Left cardiac atrium (tissue), 4 donors: ENCODE data around the gene IFNA2. TPM values are rescaled to one million over a fixed set of nuclear protein-coding genes. Genes with fewer than 3 reads are reported as not detected.
"Not testable (repeated sequence)": the region's sequence is repeated elsewhere in the genome, so short reads cannot be mapped to it uniquely, and the experiment has no call there.

Source experiments
- ATAC-seq, 2 donors: fragments of 200-7000 bp; cut with Tn5 transposase; one replicate each; pipeline ENCODE4 v1.9.1; 2020; ENCODE audit warnings: mild to moderate bottlenecking in 2 of 2, moderate library complexity in 2 of 2
- DNase-seq: peaks from one replicate; pipeline ENCODE4 v3.0.0-alpha.2; 2020
- intact Hi-C, 2 donors: fragments of 100-400 bp; cut with DNase I; formaldehyde crosslinking; loops; one replicate each; pipeline versions ENCODE4 v1.14.1 to v1.15.1; 2022 to 2023
- total RNA-seq, 2 donors: library from RNA; stranded (reverse); fragmentation: NEBNext Ultra II Directional; extraction: Animal tissue kit (Norgen Biotek cat#: 25700); gene quantifications; one replicate each; pipeline ENCODE4 v1.2.1, GENCODE V29; 2021
- donor health status: DM: no; HTN: yes; CAD: no.
- donor health status: DM: no; HTN: yes; CAD: no; lungs with severe emphysema.
- donor health status: DM: yes; HTN: yes; CAD: no.
- donor health status: Dilated cardiomyopathy.

The IFNA2 gene
- total RNA-seq, 2 donors from 2014 or later, result not detected

GRCh38 chr9:21395778-21396717 is 10.8 kb upstream of the IFNA2 start:
- peak; percentile 65 to 72 for ATAC-seq

GRCh38 chr9:21392270-21392669 is 7.1 kb upstream of the IFNA2 start:
- DNase-seq (no peak), ATAC-seq (no peak)
- intact Hi-C loops, result loop anchor here (5.0 to 10.0 kb wide), 2 partner anchors 55 to 57 kb away; partner anchors contain the start of gene KLHL9 (in 2 of the 2)

More at GRCh38 chr9:21395778-21396717, 10.8 kb upstream of the IFNA2 start:
- intact Hi-C loops, result loop anchor here (2.0 to 10.0 kb wide), 2 partner anchors 61 to 69 kb away; partner anchors contain the start of gene KLHL9 (in 1 of the 2)
- peak; percentile 61 for DNase-seq

- no peak for ATAC-seq
- intact Hi-C loops, result no loop called here
- no peak for DNase-seq
Observed at GRCh38 chr9:21383627-21384026, 1.6 kb downstream of the IFNA2 start.

- intact Hi-C loops, result no loop called here
- ATAC-seq (no peak), DNase-seq (no peak)
Observed at GRCh38 chr9:21381448-21382339, 3.5 kb downstream of the IFNA2 start.

GRCh38 chr9:21371467-21371866 is 13.7 kb downstream of the IFNA2 start:
- ATAC-seq, intact Hi-C loops, DNase-seq: not testable (repeated sequence)

GRCh38 chr9:21367957-21368356 is 17.2 kb downstream of the IFNA2 start, which contains the start of gene IFNA13:
TSS of gene IFNA13 (minus strand) at chr9:21368057. CDS start at chr9:21368010, 47 bp downstream.
- intact Hi-C loops, result no loop called here
- DNase-seq, result no peak
- ATAC-seq, result no peak

GRCh38 chr9:21367169-21367568 is 18.0 kb downstream of the IFNA2 start:
- ATAC-seq, DNase-seq, intact Hi-C loops: not testable (repeated sequence)

- no peak for ATAC-seq
- intact Hi-C loops, result no loop called here
- no peak for DNase-seq
Observed at GRCh38 chr9:21362287-21362686, 22.9 kb downstream of the IFNA2 start.

GRCh38 chr9:21357479-21358460 is 27.4 kb downstream of the IFNA2 start:
- intact Hi-C loops, result no loop called here
- DNase-seq (no peak), ATAC-seq (no peak)

- intact Hi-C loops, result no loop called here
- no peak for ATAC-seq
- no peak for DNase-seq
Observed at GRCh38 chr9:21350787-21351186, 34.4 kb downstream of the IFNA2 start, which contains the start of gene IFNA6. TSS of gene IFNA6 (minus strand) at chr9:21350887. CDS start at chr9:21350887, 0 bp downstream.

- DNase-seq, result no peak
- intact Hi-C loops, result no loop called here
- no peak for ATAC-seq
Observed at GRCh38 chr9:21348430-21348970, 36.7 kb downstream of the IFNA2 start.

- intact Hi-C loops, result no loop called here
Observed at GRCh38 chr9:21340735-21341134, 44.5 kb downstream of the IFNA2 start.

GRCh38 chr9:21336457-21336856 is 48.7 kb downstream of the IFNA2 start:
- ATAC-seq (no peak), DNase-seq (no peak)
- intact Hi-C loops, result loop anchor here (5.0 to 10.0 kb wide), 2 partner anchors 56 to 58 kb away; no protein-coding TSS in a partner anchor

More at GRCh38 chr9:21340735-21341134, 44.5 kb downstream of the IFNA2 start:
- ATAC-seq (no peak), DNase-seq (no peak)

- DNase-seq (peak; percentile 96), ATAC-seq (peak; percentile 100)
- intact Hi-C loops, result loop anchor here (2.0 to 10.0 kb wide), 3 partner anchors 57 to 468 kb away; partner anchors contain the start of gene MTAP (in 1 of the 2)
Observed at GRCh38 chr9:21334701-21335632, 50.2 kb downstream of the IFNA2 start, which contains the start of gene KLHL9. TSS of gene KLHL9 (minus strand) at chr9:21335404. CDS start at chr9:21334859, 545 bp downstream.
